GM19025 (cell line): ENCODE results near the gene MIPEP.
"Not testable (repeated sequence)": the region's sequence is repeated elsewhere in the genome, so short reads cannot be mapped to it uniquely, and the experiment has no call there.

Experiments
- ATAC-seq: cut with Tn5 transposase; IDR thresholded peaks from one replicate; pipeline ENCODE4 v1.9.1; 2021; ENCODE audit warnings: mild to moderate bottlenecking, low read depth, moderate library complexity; ENCODE audit not compliant: unreplicated experiment

MIPEP gene

DNA sequence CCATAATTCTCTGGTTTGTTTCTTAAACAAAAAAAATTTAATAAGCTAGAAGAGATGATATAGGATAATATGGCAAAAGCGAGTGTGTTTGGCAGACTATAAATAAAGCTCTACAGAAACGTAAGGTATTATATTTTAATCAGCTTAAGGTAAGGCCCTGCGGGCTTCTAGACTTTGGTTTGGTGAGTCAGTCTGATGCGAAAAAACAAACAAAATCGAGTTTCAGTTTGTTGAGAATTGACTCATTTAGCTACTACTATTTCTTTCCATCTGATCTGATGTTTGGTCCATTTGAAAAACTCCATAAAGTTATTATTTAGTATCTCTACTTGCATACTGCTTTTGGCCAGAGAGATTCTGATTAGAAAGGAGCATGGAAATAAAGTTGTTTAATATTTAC lies 138.0 kb downstream of the MIPEP start:
- ATAC-seq, result no peak

DNA sequence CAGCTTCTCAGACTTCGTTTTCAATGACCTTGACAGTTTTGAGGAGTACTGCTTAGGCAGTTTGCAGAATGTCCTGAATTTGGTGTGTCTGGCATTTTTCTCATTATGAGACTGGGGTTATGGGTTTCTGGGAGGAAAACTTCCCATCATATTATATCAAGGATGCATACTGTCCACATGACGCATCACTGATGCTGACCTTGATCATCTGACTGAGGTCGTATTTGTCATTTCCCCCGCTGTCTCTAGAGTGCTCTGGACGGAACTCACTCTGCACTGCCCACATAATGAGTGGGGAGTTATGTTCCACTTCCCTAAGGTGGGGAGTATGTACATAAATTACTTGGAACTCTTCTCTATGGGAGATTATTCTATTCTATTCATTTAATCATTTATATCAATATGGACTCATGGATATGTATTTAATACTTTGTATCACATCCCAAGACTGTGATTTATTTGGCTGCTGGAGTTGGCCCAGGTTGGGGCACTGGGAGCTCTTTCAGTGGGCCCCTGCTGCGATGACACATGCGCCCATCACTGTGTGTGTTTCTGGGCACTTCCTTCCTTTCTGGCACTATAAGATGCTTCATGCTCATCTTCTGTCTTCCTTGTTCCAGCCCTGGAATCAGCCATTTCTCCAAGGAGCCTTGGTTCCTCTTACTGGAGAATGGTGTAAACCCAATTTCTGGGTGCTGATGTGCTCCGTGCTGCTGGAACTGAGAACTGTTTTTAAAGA lies 138.6 kb downstream of the MIPEP start:
- no peak for ATAC-seq

DNA sequence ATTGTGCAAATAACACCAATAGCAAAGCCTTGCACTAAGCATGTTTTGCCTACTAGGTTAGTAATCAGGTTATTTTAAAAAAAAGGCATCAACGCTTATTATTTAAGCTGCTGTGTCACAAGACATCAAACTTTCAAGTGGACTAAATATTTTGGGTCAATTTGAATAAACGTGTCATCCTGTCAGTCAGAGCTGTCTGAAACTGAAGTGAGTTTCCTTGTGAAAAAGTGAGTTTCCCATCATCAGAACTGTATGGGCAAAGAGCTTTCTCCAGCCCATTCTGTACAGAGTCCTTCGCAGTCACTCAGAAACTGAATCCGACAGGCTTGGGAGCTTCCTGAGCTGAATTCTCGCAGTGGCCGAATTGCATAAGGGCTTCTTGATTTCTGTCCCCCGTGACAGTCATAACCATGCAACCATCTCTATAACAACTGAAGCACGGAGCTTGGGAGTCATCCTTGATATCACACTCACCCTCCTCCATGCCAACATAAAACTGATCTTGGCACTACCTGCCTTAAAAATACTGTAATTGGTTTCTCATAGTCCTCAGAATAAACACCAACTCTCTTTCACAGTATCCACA lies 139.8 kb downstream of the MIPEP start:
- no peak for ATAC-seq

DNA sequence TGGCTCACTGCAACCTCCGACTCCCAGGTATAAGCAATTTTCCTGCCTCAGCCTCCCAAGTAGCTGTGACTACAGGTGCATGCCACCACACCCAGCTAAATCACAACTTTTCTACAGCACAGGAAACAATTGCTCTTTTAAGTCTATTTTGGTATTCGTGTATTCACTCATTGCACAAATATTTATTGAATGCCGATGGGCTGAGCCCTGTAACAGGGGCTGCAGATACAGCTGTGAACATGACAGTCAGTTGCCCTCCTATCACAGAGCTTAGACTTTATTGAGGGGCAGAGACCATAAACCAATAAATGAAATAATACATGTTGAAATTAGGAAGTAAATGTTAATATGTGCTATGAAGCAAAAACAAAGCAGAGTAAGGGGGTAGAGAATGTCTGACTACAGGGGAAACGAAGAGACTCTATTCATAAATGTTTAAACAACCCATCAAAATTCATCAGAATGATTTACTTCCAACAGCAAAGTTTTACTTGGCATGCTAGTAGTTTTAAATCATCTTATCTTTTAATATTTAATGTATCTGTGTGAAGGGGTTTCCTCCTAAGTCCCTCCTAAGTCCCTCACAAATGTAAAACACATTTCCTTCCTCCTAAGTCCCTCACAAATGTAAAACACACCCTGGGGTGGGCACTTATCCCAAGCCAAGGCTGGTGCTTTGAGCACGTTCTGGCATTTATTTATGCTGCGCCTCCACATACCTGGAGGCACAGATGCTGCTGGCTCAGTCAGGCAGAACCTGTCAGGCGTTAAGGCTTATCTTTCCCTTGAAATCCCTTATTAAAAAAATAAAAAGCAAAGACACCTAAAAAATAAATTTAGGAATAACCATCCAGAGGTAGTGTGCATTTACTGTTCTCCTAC lies 140.8 kb downstream of the MIPEP start:
- ATAC-seq, result no peak

DNA sequence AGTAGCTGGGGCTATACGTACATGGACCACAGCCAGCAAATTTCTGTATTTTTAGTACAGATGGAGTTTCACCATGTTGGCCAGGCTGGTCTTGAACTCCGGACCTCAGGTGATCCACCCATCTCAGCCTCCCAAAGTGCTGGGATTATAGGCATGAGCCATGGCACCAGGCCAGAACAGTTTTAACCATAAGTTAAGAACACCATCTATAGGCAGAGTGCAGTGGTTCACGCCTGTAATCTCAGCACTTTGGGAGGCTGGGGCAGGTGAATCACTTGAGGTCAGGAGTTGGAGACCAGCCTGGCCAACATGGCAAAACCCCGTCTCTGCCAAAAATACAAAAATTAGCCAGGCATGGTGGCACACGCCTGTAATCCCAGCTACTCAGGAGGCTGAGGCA lies 143.1 kb downstream of the MIPEP start:
- ATAC-seq, result not testable (repeated sequence)

DNA sequence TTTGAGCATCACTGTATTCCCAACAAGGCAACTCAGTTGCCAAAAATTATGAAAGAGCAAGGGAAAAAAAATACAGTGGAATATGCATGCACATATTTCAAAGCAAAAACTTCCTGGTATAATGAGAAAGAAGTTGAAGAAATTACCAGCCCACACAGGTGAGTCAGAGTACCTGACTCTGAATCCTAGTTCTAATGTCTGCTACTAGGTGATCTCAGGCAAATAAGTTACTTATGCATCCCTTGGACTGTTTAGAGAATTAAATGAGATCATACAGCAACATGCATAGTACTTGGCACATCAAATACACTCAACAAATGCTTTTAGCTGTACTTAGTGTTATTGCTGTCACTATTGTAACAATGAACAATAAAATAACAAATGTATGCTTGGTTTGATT lies 144.9 kb downstream of the MIPEP start:
- ATAC-seq, result no peak

DNA sequence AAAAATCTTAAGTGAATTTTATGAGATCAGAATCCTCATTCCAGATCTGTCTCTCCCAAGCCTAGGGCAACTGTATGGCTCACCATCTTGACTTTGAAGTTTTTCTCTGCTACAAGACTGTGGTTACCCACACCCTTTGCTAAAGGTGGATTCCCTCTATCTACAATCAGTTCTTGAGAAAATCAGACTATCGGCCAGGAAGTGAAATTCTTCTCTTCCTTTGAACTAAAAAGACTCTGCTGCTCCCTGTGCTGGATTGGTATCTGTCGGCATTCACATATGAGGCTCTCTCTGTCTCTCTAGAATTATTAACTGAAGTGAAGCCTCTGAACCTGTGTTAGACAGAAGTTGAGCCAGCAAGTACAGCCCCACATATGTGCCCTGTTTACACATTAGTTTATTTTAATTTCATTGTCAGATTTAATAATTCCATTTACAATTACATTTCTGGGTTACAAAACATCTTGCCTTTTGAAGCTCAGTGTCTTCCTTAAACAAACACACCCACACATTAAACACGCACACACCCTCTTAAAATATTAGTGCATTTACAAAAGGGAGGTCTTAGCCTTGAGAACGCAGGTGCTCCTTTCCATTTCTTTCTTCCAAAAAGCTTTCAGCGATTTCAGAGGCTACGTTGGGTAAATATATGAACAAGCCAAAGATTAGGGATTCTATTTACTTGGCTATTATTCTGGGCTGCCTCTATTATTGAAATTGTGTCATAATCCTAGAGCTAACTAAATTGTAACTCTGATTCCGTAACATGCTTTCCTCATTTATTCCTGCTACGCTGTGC lies 145.7 kb downstream of the MIPEP start:
- no peak for ATAC-seq

DNA sequence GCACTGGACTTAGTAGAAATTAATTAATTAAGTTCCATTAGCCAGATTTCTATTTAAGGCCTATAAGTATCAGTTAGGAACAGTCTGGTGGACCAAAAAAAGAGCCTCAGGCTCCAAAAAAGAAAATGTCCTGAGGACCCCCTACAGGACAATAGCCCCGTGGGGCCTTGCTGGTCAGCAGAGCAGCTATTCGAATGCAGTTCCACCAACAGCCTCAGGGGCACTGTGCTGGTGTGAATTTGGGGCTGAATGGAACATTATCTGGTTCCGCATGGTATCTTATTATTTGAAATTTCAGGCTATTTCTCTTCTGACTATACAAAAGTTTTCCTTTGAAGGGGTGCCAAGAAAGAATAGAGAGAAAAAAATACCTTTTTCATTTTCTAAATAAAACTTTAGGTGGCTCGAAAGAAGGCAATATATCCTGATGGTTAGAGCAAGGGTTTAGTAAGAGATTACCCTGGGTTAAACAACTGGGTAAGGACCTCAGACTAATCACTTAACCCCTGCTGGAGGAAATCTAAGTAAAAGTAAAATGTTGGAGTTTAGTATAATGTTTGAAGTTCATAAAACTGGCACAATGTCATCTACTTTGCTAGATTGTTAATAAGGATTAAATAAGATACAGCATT lies 147.2 kb downstream of the MIPEP start:
- no peak for ATAC-seq

DNA sequence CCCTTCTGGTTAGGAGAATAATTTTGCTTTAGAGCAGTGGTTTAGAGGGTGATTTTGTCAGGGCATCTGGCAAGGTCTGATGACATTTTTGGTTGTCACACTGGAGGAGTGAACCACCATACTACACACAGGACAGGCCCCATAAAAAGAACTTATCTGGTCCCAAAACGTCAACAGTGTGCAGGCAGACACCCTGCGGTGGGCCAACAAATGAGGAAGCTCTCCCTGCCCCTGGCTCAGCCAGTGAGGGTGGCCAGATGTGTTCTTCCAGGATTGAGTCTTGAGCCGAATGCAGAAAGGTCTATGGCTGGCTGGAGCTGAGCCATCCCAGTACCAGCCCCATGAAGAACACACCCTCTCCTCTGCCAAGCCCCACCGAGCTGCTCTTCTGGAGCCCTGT lies 149.2 kb downstream of the MIPEP start:
- no peak for ATAC-seq

DNA sequence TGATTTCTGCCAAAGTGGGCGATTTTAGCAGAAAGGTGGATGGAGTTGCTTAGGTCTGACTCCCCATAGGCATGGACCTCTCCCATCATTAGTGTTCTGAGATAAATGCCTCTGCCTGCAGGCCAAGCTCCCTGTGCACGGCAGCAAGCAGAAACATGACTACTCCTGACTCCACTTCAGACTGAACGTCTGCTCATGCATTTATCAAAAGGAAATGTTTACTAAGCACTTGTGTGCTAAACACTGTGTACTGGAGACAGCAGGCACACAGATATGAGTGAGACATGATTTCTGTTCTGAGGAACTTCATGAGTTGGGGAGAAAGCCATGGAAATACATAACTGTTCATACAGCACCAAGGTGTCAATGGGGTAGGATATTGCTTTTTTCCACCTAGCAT lies 149.6 kb downstream of the MIPEP start:
- no peak for ATAC-seq

DNA sequence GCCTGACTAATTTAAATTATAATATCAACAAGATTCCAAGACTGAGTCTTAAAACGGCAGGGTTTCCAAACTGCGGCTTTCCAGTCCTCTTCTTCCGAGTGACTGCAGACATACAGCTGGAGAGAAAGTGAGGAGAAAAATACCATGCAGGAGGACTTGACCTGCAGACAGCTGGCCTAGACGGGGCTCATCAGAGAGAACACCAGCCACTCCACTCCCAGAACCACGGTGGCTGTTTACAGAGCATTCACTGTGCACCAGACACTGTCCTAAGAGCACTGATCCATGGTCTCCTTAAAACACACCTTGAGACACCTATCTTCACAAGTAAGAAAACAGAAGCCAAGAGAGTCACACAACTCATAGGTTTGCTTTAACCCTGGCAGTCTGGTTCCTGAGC lies 152.7 kb downstream of the MIPEP start:
- no peak for ATAC-seq

DNA sequence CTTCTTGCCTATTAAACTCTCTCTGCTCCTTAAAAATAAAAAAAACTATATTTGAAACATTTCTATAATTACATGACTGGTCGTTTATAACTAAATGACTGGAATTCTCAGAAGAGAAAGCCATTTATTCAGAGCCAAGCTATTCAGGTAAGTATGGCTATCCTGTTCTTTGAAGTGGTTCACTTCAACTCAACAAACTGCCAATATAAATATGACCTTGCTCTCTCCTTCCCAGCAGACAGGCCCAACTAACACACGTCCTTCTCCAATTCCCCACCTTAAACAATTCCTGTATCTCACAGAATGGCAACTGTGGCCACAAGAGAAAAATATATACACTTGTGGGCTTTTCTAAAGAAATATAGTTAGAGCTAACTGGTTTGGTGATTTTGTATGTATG lies 153.9 kb downstream of the MIPEP start:
- ATAC-seq, result no peak

DNA sequence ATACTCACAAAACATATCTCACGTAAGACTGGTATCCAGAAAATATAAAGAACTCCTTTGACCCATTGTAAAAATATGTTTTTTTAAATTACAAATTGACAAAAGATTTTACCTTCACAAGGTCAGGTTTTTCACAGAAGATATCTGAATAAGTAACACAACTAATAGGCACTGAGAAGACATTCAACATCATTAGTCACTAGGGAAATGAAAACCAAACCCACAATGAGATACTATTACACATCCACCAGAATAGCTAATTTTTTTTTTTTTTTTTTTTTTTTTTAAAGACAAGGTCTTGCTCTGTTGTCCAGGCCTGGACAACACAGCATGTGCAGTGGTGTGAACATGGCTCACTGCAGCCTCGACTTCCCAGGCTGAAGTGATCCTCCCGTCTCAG lies 157.5 kb downstream of the MIPEP start:
- ATAC-seq, result no peak

DNA sequence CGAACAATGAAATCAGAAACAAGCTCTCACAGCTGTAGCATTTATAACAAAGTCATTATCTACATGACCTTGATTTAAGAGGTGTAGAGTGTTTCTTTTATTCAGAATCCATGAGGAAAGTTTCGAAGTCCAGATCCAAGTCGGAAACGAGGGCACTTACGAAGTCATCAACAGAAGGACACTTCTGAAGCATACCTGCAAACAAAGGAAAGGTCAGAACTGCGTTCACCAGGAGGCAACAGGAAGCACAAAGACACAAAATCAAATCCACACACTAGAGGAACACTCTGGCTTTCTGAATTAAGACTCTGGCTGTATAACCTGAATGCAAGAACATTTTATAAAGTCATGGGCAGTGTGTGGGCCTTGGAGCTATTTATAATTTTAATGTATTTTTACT lies 158.9 kb downstream of the MIPEP start:
- ATAC-seq, result no peak

DNA sequence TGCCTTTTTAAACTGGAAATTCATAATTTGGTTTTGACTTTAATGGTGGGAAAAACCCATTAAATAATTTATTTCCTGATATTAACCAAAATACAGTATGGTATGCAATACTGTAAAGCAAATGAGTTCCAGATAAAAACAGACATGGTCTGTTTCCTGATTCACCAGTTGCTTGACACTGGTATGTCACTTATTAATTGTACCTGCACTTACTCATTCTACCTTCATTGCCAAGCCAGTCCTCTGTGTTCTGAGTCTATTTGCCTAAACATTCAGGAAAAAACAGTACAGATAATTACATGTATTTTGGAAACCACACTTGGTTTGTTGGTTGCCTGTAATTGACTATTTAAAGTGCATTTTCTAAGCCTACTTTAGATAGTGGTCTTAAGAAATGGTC lies 159.7 kb downstream of the MIPEP start:
- no peak for ATAC-seq

DNA sequence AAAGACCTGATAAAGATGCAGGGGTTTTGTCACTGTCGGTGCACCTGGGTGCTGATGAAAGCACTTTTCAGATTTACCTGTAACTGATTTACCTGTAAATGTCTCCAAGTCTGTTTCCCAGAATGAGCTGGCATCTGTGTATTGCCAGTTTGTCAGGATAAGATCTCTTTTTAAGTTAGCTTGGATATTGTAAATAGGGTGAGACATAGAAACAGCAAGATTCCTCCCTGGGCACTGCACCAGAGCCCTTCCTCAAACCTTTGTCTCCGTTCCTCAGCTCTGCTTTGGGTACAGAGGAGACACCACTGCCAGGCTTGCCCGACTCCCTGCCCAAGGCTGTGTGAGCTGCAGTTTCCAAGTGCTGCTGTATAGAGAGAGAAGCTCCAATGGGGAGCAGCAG lies 160.4 kb downstream of the MIPEP start:
- ATAC-seq, result no peak

DNA sequence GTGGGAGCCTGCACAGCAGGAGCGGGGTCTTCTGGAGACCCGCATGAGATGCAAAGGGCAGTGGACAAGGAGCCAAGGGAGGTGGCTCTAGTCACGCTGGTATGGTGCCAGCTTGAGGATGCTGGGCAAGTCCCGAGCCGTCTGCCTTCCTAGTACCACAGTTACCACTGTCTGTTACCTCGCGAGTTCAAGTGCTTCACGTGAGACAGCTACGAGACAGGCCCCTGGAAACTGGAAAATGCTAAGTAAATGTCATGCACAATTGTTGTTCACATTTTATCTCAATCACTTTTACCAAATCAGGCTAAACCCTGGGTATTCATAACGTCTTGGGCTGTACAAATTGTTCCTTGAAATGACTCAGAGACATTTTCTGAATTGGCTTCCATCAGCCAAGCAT lies 163.3 kb downstream of the MIPEP start:
- no peak for ATAC-seq

DNA sequence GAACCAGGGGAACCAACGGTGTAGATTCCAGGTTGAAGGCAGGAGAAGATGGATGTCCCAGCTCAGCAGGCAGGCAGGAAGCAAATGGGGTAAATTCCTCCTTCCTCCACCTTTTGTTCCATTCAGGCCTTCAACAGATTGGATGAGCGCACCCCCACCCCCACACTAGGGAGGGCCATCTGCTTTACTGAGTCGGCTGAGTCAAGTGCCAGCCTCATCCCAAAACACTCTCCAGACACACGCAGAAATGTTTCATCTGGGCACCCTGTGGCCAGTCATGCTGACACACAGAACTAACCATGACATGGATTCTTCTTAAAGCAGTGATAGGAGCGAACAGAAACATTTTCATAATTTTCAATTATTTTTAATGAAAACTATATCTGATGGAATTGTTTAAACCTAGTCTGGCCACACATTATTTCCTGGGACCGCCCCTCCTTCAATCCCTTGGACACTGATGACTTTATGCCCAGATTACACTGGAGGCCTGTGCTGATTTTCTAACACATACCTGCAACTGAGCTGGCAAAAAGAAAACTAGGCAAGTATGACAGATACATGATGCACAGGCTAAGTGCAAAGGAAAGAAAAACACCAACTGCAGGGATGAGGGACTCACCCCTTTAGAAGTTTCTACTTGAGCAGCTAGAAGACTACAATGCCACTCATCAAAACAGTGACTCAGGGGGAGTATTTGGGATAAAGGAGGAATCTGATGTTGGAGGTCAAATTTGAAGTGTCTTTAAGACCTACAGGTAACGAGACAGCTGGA lies 164.8 kb downstream of the MIPEP start:
- ATAC-seq, result no peak

DNA sequence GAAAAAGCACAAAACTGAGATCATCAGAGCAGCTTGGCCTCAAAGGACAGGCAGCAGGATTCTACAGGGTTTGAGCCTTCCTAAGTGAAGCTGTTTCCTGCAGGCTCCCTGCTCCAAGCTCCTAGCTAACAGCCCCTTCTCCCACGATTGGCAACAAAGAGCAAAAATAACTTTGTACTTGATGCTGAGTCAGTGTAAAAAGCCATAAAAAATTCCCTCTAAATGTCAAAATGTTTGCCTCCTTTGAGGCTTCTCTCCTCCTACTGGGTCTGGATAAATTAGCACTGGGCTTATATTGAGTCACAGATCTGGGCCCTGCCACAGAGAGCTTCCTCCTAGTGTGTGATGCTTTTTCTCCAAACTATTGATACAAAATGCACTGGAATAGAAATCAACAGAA lies 165.7 kb downstream of the MIPEP start:
- ATAC-seq, result no peak
